NCI-H1436 (cell line): ENCODE measurements around the gene KRTAP21-3.
"Not testable (repeated sequence)": the region's sequence is repeated elsewhere in the genome, so short reads cannot be mapped to it uniquely, and the experiment has no call there.

Experiments
- DNase-seq: peaks from one replicate; lab custom pipeline; 2025; lab: John Stamatoyannopoulos, UW

The KRTAP21-3 gene, protein sequence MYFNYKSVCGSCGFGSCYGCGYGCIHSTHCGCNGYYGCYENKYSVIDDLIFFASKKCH

DNA sequence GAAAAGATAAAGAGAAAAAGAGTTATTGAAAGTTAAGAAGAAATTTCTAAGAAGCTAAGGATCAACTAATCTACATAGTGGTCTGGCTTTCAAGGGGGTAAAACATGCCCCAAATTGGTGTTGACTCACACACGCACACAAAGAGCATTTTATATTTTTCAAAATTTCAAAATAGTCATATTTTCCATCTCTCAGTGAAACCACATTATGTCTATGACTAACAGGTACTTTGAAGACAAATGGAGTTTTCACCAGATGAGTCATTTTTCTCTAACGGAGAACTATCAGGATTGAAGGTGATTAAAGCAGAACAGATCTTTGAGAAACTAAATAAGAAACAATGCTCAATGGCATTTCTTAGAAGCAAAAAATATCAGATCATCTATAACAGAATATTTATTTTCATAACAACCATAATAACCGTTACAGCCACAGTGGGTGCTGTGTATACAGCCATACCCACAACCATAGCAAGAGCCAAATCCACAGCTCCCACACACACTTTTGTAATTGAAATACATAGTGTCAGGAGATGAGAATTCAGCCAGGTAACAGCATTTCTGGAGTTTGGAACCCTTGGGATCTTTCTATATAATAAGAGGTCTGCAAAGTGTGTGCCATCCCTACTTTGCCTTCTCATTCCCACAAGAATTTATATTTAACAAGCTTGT lies at the start of gene KRTAP21-3:
TSS of gene KRTAP21-3 (minus strand) at position 539 of the 671 bp plus-strand sequence. CDS start at position 521, 18 bp downstream.
- no peak for DNase-seq

DNA sequence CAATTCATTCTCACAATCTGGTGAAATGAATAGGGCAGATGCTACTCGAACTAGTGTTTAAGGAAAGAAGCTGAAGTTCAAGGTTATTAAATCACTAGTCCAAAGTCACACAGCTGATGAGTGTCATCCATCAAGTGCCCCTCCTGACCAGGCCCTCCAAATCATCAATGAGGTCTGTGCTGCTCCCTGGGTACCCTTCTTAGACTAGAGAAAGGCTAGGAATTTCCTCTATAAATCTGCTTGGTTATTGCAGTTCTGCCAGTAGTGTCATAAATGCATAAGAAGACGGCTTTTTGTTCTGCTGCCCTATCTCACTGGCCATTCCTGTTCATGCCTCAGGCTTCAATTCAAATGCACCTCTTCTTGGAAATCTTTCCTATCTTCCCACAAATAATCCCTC lies 42.2 kb upstream of the KRTAP21-3 start:
- no peak for DNase-seq

DNA sequence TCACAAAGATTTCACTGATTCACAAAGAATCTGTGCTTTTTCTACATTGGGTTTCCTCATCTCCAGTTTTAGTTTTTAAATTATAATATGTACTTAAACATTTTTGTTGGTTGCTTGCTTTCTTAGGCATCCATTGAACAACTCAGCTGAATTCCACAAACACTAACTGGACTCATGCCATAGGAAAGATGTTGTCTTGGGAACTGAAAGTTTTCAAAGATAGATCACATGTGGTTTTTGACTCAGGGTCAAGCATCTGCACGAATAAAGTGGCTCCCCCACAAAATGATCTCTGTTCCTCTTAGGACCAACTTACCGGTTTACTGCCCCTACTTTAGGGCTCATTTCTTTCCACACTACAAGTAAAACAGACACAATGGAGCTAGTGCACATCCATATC lies 39.7 kb upstream of the KRTAP21-3 start:
- no peak for DNase-seq

DNA sequence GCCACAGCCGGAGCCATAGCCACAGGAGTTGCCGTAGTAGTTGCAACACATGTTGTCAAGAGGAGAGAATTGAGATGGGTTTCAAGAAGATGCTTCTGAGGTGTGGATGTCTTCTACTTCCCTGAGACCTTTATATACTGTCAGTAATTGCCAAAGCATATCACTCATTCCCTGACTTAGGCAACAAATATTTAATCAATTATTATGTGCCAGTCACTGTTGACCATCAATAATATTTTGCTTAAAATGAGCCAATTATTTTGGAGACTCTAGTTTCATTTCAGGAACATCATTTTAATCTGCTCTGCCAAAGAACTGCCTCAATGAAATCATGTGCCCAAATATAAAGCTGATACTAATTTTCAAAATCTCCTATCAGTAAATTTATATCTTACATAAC lies 36.8 kb upstream of the KRTAP21-3 start, which contains the start of gene KRTAP21-1:
TSS of gene KRTAP21-1 (minus strand) at position 101 of the 400 bp plus-strand sequence. CDS start at position 51, 50 bp downstream.
- not testable (repeated sequence) for DNase-seq

DNA sequence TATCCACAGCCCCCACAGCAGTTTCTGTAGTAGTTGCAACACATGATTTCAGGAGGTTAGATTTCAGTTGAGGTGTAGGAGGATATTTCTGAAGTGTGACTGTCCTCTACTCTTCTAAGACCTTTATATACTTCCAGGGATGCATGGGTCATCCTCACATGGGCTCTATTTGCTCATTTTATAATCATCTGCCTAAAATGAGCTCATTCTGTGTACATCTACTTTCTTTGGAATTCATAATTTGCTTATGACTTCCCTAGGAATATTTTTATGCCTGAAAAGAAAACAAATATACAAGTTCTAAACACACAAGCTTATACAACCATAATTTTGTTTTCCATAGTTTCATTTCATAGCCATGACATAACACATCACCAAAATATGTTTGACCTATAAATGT lies 28.6 kb upstream of the KRTAP21-3 start, which contains the start of gene KRTAP21-2:
TSS of gene KRTAP21-2 (minus strand) at position 101 of the 400 bp plus-strand sequence. CDS start at position 44, 57 bp downstream.
- no peak for DNase-seq

DNA sequence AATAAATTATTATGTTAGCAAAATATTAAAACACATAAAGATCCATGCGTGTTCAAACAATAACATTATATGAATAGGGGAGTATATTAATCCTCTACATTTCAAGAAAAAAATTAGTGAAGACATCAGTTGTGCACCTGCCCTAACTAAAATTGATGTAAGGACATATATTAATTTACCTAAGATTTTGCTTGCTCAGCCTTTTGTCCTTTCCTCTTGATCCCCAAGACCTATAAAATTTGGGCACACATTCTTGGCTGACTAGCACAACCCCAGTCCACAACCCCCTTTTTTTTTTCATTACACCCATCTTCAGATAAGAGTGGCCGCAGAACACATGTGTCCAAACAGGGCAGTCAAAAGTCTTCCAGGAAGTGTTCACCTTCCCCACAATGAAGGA lies 21.9 kb upstream of the KRTAP21-3 start:
- no peak for DNase-seq

DNA sequence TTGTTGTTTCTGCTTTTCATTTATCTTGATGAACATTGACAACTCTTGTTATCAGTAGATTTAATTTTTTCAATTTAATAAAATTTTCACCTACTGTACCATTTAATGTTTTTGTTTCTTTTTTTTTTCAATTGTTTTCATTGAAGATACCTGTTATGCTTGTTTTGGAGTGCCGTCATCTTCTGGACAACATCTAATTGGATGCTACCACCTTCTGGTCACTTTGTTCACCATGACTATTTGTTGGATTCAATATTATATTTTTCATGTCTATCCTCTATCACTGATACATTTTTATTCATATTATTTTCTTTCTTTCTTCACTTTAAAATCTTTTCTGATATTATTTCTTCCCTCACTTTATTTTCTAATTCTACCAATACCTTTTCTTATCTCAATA lies 14.4 kb upstream of the KRTAP21-3 start:
- no peak for DNase-seq

DNA sequence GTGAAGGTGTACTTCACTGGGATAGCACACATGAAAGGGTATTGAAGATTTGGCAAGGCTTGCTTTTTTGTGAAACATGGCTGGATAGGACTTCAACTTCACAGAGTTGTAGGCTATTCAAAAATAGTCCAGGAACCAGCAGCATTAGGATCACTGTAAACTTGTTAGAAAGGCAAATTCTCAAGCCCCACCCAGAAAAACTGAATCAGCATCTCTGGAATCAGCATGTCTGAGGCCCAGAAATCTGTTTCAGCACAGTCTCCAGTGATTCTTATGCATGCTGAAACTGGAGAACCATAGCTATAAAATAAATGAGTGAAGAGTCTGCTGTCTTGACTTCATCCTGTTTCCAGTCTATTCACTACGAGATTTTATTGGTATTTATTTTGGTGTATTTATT lies 8.1 kb upstream of the KRTAP21-3 start:
- DNase-seq, result no peak

DNA sequence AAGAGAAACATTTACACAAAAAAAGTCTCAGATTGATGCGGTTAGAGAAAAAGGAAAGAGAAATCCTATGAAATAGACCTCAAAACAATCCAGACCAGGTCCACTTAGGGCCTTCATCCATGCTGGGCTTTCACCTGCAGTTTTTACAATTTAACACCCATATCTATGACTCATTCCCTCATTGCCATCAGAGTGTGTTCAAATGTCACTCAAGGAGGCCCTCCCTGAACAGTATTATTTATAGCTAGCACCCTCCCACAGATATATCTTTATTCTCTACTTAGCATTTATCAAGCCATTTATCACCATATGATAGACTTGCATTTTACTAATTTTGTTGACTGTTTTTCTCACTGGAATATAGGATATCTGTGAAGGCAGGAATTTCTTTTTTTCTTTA lies 824 bp upstream of the KRTAP21-3 start:
- DNase-seq, result no peak

DNA sequence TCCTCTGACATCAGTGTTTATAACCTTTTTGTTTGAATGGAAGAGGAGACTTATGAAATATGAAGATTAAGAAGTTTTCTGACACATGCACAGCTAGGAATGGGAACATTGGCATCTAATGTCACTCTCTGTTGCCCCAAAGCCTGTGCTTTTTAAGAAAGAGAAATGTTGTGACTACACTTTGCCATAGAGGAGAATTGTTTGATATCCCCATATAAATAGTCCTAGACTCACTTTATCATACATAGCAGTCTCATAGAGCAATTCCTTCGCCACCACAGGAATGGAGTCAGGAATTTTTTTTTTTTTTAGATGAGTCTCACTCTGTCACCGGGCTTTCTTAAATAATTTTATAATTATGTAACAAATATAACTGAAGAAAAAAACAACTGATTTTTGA lies 1.5 kb downstream of the KRTAP21-3 start:
- no peak for DNase-seq

DNA sequence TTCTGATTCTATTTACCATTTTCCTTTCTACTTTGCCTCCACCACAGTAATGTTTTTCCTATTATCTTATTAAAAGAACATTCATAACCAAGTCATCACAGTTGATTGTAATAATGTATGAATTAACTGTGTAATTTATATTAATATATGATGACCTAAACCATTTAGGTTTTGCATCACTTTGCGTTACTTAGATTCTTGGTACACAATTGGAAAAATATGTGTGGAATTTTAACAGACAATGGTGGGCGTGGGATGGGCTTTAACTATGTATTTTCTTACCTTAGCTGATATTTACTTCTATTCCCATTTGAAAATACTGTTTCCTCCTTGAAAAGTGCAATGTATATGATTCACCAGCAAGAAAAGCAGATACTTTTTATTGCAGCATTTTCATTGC lies 3.6 kb downstream of the KRTAP21-3 start:
- DNase-seq, result no peak

DNA sequence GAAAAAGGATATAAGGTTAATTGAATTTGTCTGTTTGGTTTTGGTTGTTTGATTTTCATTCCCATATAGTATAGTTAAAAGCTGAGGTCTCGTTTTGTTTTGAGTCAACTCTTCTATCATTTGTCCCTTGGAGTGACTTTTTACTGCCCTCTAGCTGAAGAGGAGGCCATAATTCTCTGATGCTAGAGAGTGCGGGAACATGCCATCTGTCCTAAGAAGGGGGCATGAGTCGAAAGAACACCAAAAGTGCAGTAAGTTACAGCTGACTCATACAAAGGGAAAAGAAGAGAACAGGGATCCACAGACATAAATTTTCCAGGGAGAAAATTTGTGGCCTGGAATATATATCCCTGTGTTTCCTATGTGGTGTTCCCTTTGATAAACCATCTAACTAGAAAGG lies 4.1 kb downstream of the KRTAP21-3 start:
- DNase-seq, result no peak

DNA sequence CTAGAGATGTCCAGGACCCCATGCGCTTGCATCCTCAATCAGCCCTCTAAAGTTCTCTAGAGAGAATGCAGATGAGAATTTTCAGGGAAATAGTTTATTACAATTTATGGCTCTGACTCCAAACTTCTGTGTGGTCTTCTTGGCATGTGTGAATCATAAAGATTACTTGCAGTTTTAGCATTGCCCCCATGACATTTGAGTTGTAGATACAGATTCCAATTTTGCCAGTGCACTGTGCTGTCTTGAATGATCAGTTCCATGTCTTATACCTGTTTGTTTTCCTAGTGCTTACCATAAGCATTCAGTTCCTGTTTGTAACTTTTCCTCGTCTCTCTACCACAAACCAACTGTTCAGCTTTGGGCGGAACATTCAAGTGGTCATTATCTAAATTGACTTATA lies 4.8 kb downstream of the KRTAP21-3 start:
- no peak for DNase-seq

DNA sequence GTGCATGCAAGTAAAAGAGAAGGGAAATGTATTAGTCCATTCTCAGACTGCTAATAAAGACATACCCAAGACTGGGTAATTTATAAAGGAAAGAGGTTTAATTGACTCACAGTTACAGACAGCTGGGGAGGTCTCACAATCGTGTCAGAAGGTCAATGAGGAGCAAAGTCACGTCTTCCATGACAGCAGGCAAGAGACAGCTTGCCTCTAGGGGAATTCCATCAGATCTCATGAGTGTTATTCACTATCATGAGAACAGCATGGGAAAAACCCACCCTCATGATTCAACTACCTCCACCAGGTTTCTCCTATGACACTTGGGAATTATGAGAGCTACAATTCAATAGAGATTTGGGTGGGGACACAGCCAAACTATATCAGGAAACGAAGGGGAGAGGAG lies 8.1 kb downstream of the KRTAP21-3 start:
- no peak for DNase-seq

DNA sequence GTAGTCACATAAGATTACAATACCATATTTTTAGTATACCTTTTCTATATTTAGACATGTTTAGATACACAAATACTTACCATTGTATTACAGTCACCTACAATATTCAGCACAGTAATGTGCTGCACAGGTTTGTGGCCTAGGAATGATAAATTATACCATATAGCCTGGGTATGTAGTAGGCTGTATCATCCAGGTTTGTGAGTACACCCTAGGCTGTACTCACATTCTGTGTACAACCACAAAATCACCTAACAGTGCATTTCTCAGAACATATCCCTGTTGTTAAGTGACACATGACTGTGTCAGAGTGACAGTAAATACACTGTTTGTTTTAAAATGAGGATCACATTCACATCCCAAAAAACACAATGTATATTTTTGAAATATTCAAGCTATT lies 11.2 kb downstream of the KRTAP21-3 start:
- no peak for DNase-seq

DNA sequence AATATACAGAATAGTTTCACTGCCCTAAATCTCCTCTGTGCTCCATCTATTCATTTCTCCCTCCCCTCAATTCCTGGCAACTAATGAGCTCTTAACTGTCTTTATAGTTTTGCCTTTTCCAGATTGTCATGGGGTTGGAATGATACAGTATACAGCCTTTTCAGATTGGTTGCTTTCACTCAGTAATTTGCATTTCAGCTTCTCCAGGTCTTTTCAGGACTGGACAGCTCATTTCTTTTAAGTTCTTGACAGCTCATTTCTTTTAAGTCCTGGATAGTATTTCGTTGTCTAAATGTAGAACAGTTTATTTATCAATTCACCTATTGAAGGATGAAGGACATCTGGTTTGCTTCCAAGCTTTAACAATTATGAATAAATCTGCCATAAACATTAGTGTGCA lies 22.6 kb downstream of the KRTAP21-3 start:
- no peak for DNase-seq

DNA sequence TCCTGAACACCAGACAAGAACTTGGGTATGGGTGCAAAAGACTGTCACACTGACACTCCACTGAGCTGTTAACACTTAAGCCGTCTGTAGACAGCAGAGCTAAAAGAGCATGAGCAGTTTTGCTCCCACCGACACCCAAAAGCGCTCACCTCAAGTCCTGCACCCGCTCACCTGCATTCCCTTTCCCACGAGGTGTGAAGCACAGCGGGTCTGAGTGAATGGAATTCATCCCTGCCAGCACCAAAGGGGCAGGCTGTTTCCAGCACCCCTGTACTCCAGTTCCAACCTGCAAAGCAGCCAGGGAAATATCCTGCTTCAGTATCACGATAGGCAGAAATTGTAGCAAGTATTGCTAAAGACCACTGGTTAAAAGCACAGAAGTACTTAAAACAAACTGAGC lies 28.8 kb downstream of the KRTAP21-3 start:
- no peak for DNase-seq

DNA sequence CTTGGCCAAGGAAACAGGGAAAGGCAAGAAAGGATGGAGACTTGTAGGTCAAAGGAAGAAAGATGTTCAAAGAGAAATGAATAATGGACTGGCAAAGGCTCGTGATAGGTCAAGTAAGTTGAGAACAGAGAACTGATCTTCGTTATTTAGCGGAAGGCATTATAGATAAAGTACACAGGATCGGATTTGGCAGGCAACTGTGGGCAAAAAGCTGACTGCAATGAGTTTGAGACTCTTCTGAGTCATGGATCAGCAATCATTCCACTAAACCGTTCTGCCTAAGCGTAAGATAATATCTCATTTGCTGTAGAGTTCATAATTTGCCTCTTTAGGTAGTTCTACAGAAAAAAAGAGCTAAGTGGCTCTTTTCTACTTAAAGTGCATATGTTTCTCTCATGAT lies 34.1 kb downstream of the KRTAP21-3 start:
- DNase-seq, result no peak

DNA sequence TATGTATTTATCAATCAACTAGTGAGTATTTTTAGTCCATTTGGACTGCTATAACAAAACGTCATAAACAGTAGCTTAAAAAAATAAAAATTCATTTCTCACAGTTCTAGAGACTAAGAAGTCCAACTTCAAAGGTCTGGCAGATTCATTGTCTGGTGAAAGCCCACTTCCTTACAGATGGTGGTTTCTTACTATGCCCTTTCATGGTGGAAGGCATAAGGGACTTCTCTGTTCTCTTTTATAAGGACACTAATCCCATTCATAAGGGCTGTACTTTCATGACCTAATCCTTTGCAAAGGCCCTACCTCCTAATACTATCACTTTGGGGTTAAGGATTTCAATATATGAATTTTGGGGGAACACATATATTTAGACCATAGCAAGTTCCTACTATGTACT lies 38.0 kb downstream of the KRTAP21-3 start:
- no peak for DNase-seq

DNA sequence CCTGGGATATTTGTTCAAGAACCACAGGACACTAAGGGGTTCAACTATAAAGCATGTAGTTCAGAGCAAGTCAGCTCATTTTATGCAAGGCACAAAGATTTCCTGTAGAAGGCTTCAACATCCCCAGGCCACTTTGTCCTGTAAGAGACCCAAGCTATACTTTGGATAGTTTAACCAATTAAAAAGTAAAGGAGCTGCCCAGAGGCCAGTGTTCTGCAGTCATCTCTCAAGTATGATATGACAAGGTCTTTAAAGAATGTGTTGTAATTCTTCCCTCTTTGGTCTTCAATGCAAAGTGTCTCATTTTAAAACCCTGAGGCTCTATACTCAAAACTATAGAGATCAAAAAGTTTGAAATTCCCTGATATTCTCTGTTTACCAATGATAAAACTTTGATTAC lies 41.8 kb downstream of the KRTAP21-3 start:
- DNase-seq, result no peak

DNA sequence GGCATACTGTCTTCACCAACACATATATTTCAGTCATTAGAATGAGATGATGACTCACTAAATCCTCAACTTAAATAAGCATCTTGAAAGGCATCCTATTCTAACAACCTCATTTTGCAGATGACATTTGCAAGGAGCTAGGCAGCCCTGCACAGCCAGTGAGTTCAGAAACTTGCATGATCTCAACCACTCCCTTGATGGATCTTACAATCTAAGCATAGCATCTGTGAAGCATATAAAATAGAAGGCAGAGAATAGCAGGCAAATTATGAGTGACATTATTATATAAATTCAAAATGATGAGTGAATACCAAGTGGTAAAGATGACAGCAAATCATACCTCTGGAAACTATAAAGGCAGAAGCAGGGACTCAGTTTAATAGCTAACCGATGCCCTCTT lies 44.3 kb downstream of the KRTAP21-3 start:
- DNase-seq, result no peak

DNA sequence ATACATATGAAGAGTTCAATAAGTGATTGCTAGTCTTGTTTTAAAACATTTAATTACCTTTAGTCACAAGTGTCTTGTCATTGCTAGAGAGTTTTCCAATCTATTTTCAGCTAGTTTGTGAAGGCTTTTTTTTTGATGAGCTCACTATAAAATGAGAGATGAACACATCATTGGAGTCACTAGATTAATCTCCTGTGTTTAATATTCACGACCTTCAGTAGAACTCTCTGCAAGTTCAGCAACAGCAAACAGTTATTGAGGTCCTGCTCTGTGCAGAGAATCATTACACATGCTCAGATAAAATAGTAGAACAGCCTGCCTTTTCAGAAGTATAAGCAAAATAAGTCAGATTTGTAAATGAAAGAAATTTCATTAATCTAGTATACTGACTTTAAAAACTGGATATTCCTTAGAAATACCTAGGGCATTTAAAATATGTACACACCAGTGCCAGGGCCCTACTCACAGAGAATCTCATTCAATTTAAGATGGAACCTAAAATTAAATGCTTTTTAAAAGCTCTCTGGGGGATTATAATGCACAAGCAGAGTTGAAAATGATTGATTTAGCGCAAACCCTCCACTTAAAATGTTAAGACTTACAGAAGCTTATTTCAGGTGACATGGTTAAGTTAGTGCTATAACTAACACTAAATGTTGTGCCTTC lies 45.5 kb downstream of the KRTAP21-3 start:
- no peak for DNase-seq

DNA sequence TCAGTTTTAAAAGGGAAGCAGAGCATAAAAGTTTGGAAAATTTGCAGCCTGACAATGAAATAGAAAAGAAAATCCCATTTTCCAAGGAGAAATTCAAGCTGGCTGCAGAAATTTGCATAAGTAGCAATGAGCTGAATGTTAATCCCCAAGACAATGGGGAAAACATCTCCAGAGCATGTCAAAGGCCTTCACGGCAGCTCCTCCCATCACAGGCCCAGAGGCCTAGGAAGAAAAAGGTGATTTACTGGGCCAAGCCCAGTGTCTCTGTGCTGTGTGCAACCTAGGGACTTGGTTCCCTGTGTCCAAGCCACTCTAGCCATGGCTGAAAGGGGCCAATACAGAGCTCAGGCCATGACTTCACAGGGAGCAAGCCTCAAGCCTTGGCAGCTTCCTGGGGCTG lies 49.8 kb downstream of the KRTAP21-3 start:
- no peak for DNase-seq
